Activated CD8-positive, alpha-beta memory T cell treated with anti-CD3 and anti-CD28 coated beads for 36 hours (primary cell): ENCODE data around the gene CDK7. TPM values are rescaled to one million over a fixed set of nuclear protein-coding genes. Genes with fewer than 3 reads are reported as not detected.

ENCODE experiments used
- CTCF ChIA-PET: fragments of 350-600 bp; sonication (Branson Sonifier 250); formaldehyde crosslinking; loops from one replicate; lab custom pipeline; 2021; ENCODE audit warnings: antibody characterized with exemption; lab: Charles Lee
- POLR2A ChIA-PET: fragments of 350-600 bp; sonication (Branson Sonifier 250); formaldehyde crosslinking; loops from one replicate; lab custom pipeline; 2021; ENCODE audit warnings: antibody characterized with exemption; lab: Charles Lee
- total RNA-seq, 2 experiments: library from RNA; stranded (reverse); gene quantifications; one replicate each; pipeline ENCODE4 v1.2.3, GENCODE V29; 2021

The CDK7 gene
- total RNA-seq, 2 experiments from 2014 or later: 42.1 to 45.7 TPM

DNA sequence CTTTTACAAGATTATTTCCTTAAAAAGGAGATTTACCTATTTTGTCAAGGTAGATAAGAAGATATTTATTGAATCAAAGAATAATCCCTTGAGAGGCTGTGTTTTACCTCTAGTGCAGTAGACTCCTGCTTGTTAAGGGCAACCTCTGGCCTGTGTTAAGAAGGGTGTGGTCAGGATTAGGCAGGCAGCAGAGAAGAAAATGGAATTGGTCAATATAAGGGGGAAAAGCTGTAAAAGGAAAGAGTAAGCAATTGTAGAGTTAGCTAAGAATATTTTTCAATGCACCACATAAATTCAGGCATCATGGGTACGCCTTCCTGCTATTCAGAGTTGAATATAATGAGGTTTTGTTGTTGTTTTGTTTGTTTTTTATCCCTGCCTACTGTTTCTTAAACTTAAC, 91.7 kb downstream of the CDK7 start:
- POLR2A ChIA-PET: no interaction called here
- CTCF ChIA-PET: interaction anchor here (0.6 kb wide), 1 partner anchor 53 kb away, joined by 4 read pairs; no protein-coding TSS in a partner anchor

Other genes starting within 250 kb of the CDK7 start
- gene SLC30A5, start 140.9 kb upstream of the CDK7 start, total RNA-seq: 10 to 100 TPM; 65.4 to 70.9 TPM
- gene CCNB1, start 67.7 kb upstream of the CDK7 start, total RNA-seq: 100 to 1,000 TPM; 146 to 159 TPM
- gene CENPH, start 45.3 kb upstream of the CDK7 start, total RNA-seq: 10 to 100 TPM; 57.7 to 58.5 TPM
- 10 to 100 TPM; 10.1 to 10.3 TPM for gene CCDC125, start 97.9 kb downstream of the CDK7 start, total RNA-seq
- 100 to 1,000 TPM; 110 to 112 TPM for gene AK6, start 134.6 kb downstream of the CDK7 start, total RNA-seq
- gene TAF9, start 134.6 kb downstream of the CDK7 start, total RNA-seq: 10 to 100 TPM; 70.9 to 75.0 TPM
- 10 to 100 TPM; 26.5 to 29.5 TPM for gene RAD17, start 134.9 kb downstream of the CDK7 start, total RNA-seq
- under 1 TPM; 0.25 to 0.27 TPM for gene MARVELD2, start 180.2 kb downstream of the CDK7 start, total RNA-seq